Ovary (tissue), 9 donors: ENCODE measurements around the gene SPAG9. TPM values are rescaled to one million over a fixed set of nuclear protein-coding genes. Genes with fewer than 3 reads are reported as not detected.
"Not testable (repeated sequence)": the region's sequence is repeated elsewhere in the genome, so short reads cannot be mapped to it uniquely, and the experiment has no call there.

Experiments used
- DNase-seq, 5 donors: peaks; one replicate each; pipeline ENCODE4 v3.0.0-alpha.2; 2019 to 2020
- H3K27ac ChIP-seq, 2 donors: fragments of 200-600 bp; one replicate each; pipeline versions ENCODE4 v1.5.1 to v1.8.0; 2019 to 2022
- H3K27me3 ChIP-seq: fragments of 200-600 bp; one replicate; pipeline ENCODE4 v1.8.0; 2022
- H3K36me3 ChIP-seq: fragments of 200-600 bp; sonication (generic); one replicate; pipeline ENCODE4 v1.5.1; 2019
- H3K4me1 ChIP-seq: one replicate; pipeline ENCODE4 v1.8.1; 2013; ENCODE audit warnings: mild to moderate bottlenecking, moderate library complexity; ENCODE audit not compliant: insufficient read depth
- H3K4me3 ChIP-seq: fragments of 200-600 bp; sonication (generic); one replicate; pipeline ENCODE4 v1.5.1; 2017
- H3K9me3 ChIP-seq, 2 donors: fragments of 200-600 bp in 1 of 2; sonication (generic) in 1 of 2; one replicate each; pipeline versions ENCODE4 v1.5.1 to v1.8.1; 2013 to 2019; ENCODE audit warnings: mild to moderate bottlenecking in 1 of 2, moderate library complexity in 1 of 2
- CTCF ChIP-seq, 3 donors: fragments of 450-650 bp in 2 of 3; fragments of 200-600 bp in 1 of 3; IDR thresholded peaks; one replicate each; pipeline versions ENCODE4 v1.5.1 to v1.8.0; 2016 to 2022; ENCODE audit warnings: antibody characterized with exemption in 3 of 3, mild to moderate bottlenecking in 1 of 3
- EP300 ChIP-seq: sonication (generic); formaldehyde crosslinking; IDR thresholded peaks from one replicate; pipeline ENCODE4 v1.6.1; 2017; ENCODE audit warnings: antibody characterized with exemption
- POLR2A ChIP-seq: fragments of 450-650 bp; IDR thresholded peaks from one replicate; pipeline ENCODE4 v1.6.1; 2017; ENCODE audit warnings: antibody characterized with exemption, mild to moderate bottlenecking, moderate library complexity
- WGBS, 3 donors: extraction: QIAGEN DNeasy Blood & Tissue Kit in 1 of 3; methylation state at CpG; one replicate each; pipeline versions ENCODE4 v1.1.5 to v1.1.7; 2013 to 2017; 5-methylcytosine and 5-hydroxymethylcytosine counted together
- intact Hi-C, 4 donors: fragments of 100-400 bp; cut with DNase I; formaldehyde crosslinking; loops; one replicate each; pipeline versions ENCODE4 v1.11.0 to v1.15.1; 2022 to 2023
- polyA plus RNA-seq, 2 donors: library from polyadenylated mRNA; stranded (reverse); fragments of 200-250 nt in 1 of 2; fragments of 350-450 nt in 1 of 2; fragmentation: Illumina TruSeq in 1 of 2; extraction: RNeasy Lipid Tissue Mini Kit (QIAGEN cat#74804) in 1 of 2; gene quantifications; one replicate each; pipeline ENCODE4 v1.2.3, GENCODE V29; 2013 to 2014
- total RNA-seq, 7 donors: library from RNA; depleted of rRNA in 2 of 7; stranded (reverse); fragments of >200 nt in 2 of 7; fragmentation: NEBNext Ultra II Directional in 3 of 7; extraction: Animal tissue kit (Norgen Biotek cat#: 25700) in 3 of 7; gene quantifications; one replicate each; pipeline versions ENCODE4 v1.1.0 to v1.2.4, GENCODE V29; 2016 to 2023
- donor health status: DM: no; HTN: no; CAD: no; lungs with moderate emphysema.
- donor health status: DM: no; HTN: no; CAD: no.
- donor health status: Bipolar disorder and iron deficiency.
- donor health status: DM: yes; HTN: yes; CAD: no.
- donor health status: DM: no; HTN: no; CAD: no.
- donor health status: DM: yes; HTN: yes; CAD: no.

Gene SPAG9
- total and polyA plus RNA-seq, 9 donors = 28.8 to 103 (median 79.4) TPM

GRCh38 chr17:51103451-51103850 lies 17.2 kb downstream of the SPAG9 start:
- no peak overlapping the region for H3K4me3 ChIP-seq
- H3K4me1 ChIP-seq = peaks cover 4% of the 10 kb centered on the region
- TF ChIP-seq EP300 (no peak), CTCF (IDR thresholded peaks at IDR 0.05) (no peak), POLR2A (no peak)
- WGBS, 3 donors = 73 to 91% (median 87%) methylated on average over 2 of the region's 2 CpGs
- no peaks in the 10 kb centered on the region for H3K9me3 ChIP-seq
- no peak overlapping the region for H3K27ac ChIP-seq
- no peak for DNase-seq
- no peaks in the 10 kb centered on the region for H3K27me3 ChIP-seq
- intact Hi-C loops = no loop called here
- H3K36me3 ChIP-seq = no peaks in the 10 kb centered on the region

- intact Hi-C loops = no loop called here
- DNase-seq = no peak
- Histone ChIP-seq H3K36me3 (no peaks in the 10 kb centered on the region), H3K27ac (no peak overlapping the region), H3K4me1 (peaks cover 5% of the 10 kb centered on the region), H3K4me3 (no peak overlapping the region), H3K27me3 (no peaks in the 10 kb centered on the region), H3K9me3 (no peaks in the 10 kb centered on the region)
- no peak for TF ChIP-seq CTCF (IDR thresholded peaks at IDR 0.05)
- TF ChIP-seq EP300 = no peak
- TF ChIP-seq POLR2A = no peak
- WGBS, 3 donors = 20 to 31% (median 22%) methylated on average over 3 of the region's 3 CpGs
Observed at GRCh38 chr17:51103050-51103449, 17.6 kb downstream of the SPAG9 start.

- H3K4me1 ChIP-seq = peaks cover 8% of the 10 kb centered on the region
- H3K9me3 ChIP-seq = no peaks in the 10 kb centered on the region
- H3K4me3 ChIP-seq = no peak overlapping the region
- intact Hi-C loops = no loop called here
- no peak for DNase-seq
- H3K27ac ChIP-seq = no peak overlapping the region
- H3K36me3 ChIP-seq = no peaks in the 10 kb centered on the region
- 70 to 80% (median 80%) methylated on average over 4 of the region's 4 CpGs for WGBS, 3 donors
- no peaks in the 10 kb centered on the region for H3K27me3 ChIP-seq
- TF ChIP-seq CTCF (IDR thresholded peaks at IDR 0.05) = no peak
Observed at GRCh38 chr17:51097708-51098446, 22.8 kb downstream of the SPAG9 start.

- WGBS, 3 donors = 68 to 84% (median 75%) methylated on average over 2 of the region's 2 CpGs
Observed at GRCh38 chr17:51091635-51092034, 29.0 kb downstream of the SPAG9 start.

GRCh38 chr17:51088868-51089267 lies 31.8 kb downstream of the SPAG9 start:
- H3K27ac ChIP-seq, H3K4me3 ChIP-seq, H3K4me1 ChIP-seq, intact Hi-C loops, H3K36me3 ChIP-seq, DNase-seq, H3K9me3 ChIP-seq, H3K27me3 ChIP-seq: not testable (repeated sequence)
- WGBS, 3 donors = 88 to 95% (median 93%) methylated on average over 10 of the region's 10 CpGs

More at GRCh38 chr17:51091635-51092034, 29.0 kb downstream of the SPAG9 start:
- no peak overlapping the region for H3K4me3 ChIP-seq
- H3K27ac ChIP-seq = no peak overlapping the region
- H3K27me3 ChIP-seq = no peaks in the 10 kb centered on the region
- H3K36me3 ChIP-seq = no peaks in the 10 kb centered on the region
- H3K9me3 ChIP-seq = no peaks in the 10 kb centered on the region
- H3K4me1 ChIP-seq = peaks cover 3% of the 10 kb centered on the region
- intact Hi-C loops = no loop called here
- TF ChIP-seq EP300 (no peak), CTCF (IDR thresholded peaks at IDR 0.05) (no peak), POLR2A (no peak)
- no peak for DNase-seq
